MM.1S (cell line): ENCODE measurements around the gene CSNK1A1.

Experiments used
- DNase-seq: peaks from one replicate; pipeline ENCODE4 v3.0.0-alpha.2; 2015
- H2AFZ ChIP-seq: fragments of 300-600 bp; sonication (generic); 2 replicates; pipeline ENCODE4 v1.6.0; 2016; ENCODE audit warnings: antibody characterized with exemption, low read length
- H3F3A ChIP-seq: fragments of 300-600 bp; sonication (generic); 2 replicates; pipeline ENCODE4 v1.6.1; 2016; ENCODE audit warnings: mild to moderate bottlenecking, antibody characterized with exemption, low read length, moderate library complexity, mixed read lengths; ENCODE audit not compliant: insufficient read depth
- H3K27ac ChIP-seq: fragments of 300-600 bp; sonication (generic); 2 replicates; pipeline ENCODE4 v1.5.1; 2016; ENCODE audit warnings: mild to moderate bottlenecking, low read length
- H3K27me3 ChIP-seq: fragments of 300-600 bp; sonication (generic); replicated peaks from 2 replicates; pipeline ENCODE4 v1.6.0; 2016; ENCODE audit warnings: low read length; ENCODE audit not compliant: insufficient read depth
- H3K36me3 ChIP-seq: fragments of 300-600 bp; sonication (generic); replicated peaks from 2 replicates; pipeline ENCODE4 v1.6.1; 2016; ENCODE audit warnings: mild to moderate bottlenecking, low read length, mixed read lengths; ENCODE audit not compliant: insufficient read depth
- H3K4me1 ChIP-seq: fragments of 300-600 bp; sonication (generic); 2 replicates; pipeline ENCODE4 v1.6.1; 2016; ENCODE audit warnings: low read length, mixed read lengths
- H3K4me2 ChIP-seq: fragments of 300-600 bp; sonication (generic); 2 replicates; pipeline ENCODE4 v1.6.0; 2016; ENCODE audit warnings: low read depth, low read length
- H3K4me3 ChIP-seq: fragments of 300-600 bp; sonication (generic); 2 replicates; pipeline ENCODE4 v1.5.1; 2016; ENCODE audit warnings: low read length, mixed read lengths
- H3K79me2 ChIP-seq: fragments of 300-600 bp; sonication (generic); 2 replicates; pipeline ENCODE4 v1.6.1; 2016; ENCODE audit warnings: mixed run types, low read length, mixed read lengths
- H3K9ac ChIP-seq: fragments of 300-600 bp; sonication (generic); 2 replicates; pipeline ENCODE4 v1.6.1; 2016; ENCODE audit warnings: low read length, mixed read lengths
- H3K9me2 ChIP-seq: fragments of 300-600 bp; sonication (generic); replicated peaks from 2 replicates; pipeline ENCODE4 v1.6.1; 2016; ENCODE audit warnings: mild to moderate bottlenecking, low read length, mixed read lengths; ENCODE audit not compliant: insufficient read depth
- H3K9me3 ChIP-seq: fragments of 300-600 bp; sonication (generic); replicated peaks from 2 replicates; pipeline ENCODE4 v1.6.1; 2016; ENCODE audit warnings: mild to moderate bottlenecking, low read length, mixed read lengths; ENCODE audit not compliant: insufficient read depth
- H4K20me1 ChIP-seq: fragments of 300-600 bp; sonication (generic); 2 replicates; pipeline ENCODE4 v1.6.1; 2016; ENCODE audit warnings: mild to moderate bottlenecking, low read length, moderate library complexity, mixed read lengths; ENCODE audit not compliant: insufficient read depth
- CTCF ChIP-seq: fragments of 300-600 bp; sonication (generic); IDR thresholded peaks from 2 replicates; pipeline ENCODE4 v1.5.1; 2016; ENCODE audit warnings: antibody characterized with exemption, low read length, mixed read lengths
- EZH2 ChIP-seq: fragments of 300-600 bp; sonication (generic); optimal IDR thresholded peaks from 2 replicates; pipeline ENCODE3; 2017; ENCODE audit warnings: low read depth, mild to moderate bottlenecking, antibody characterized with exemption, low read length, mixed read lengths
- EZH2phosphoT487 ChIP-seq: fragments of 300-600 bp; sonication (generic); IDR thresholded peaks from 2 replicates; pipeline ENCODE4 v1.6.1; 2018; ENCODE audit warnings: antibody characterized with exemption, low read length

Gene CSNK1A1

GRCh38 chr5:149478761-149479160 lies 72.5 kb downstream of the CSNK1A1 start:
- Histone ChIP-seq H3K27me3 (no peaks in the 10 kb centered on the region), H3K36me3 (no peaks in the 10 kb centered on the region), H3K4me3 (no peak overlapping the region), H3K9me3 (no peaks in the 10 kb centered on the region), H3K27ac (no peak overlapping the region), H3K4me2 (no peak overlapping the region), H3K79me2 (no peaks in the 10 kb centered on the region), H4K20me1 (no peaks in the 10 kb centered on the region), H3K9me2 (no peaks in the 10 kb centered on the region), H3F3A (no peaks in the 10 kb centered on the region), H2AFZ (no peak overlapping the region), H3K9ac (no peak overlapping the region), H3K4me1 (no peaks in the 10 kb centered on the region)
- TF ChIP-seq EZH2phosphoT487 (no peak), EZH2 (no peak), CTCF (no peak)
- DNase-seq, result no peak

- DNase-seq, result no peak
- TF ChIP-seq EZH2 (no peak), CTCF (no peak), EZH2phosphoT487 (no peak)
- Histone ChIP-seq H3K4me3 (no peak overlapping the region), H3F3A (no peaks in the 10 kb centered on the region), H3K9me2 (no peaks in the 10 kb centered on the region), H3K27me3 (no peaks in the 10 kb centered on the region), H3K9me3 (no peaks in the 10 kb centered on the region), H3K4me2 (no peak overlapping the region), H4K20me1 (no peaks in the 10 kb centered on the region), H3K9ac (no peak overlapping the region), H3K79me2 (no peaks in the 10 kb centered on the region), H3K4me1 (no peaks in the 10 kb centered on the region), H3K36me3 (no peaks in the 10 kb centered on the region), H2AFZ (no peak overlapping the region), H3K27ac (no peak overlapping the region)
Measured at GRCh38 chr5:149475777-149476176, 75.5 kb downstream of the CSNK1A1 start.

- H3K9me3 ChIP-seq, result no peaks in the 10 kb centered on the region
- H3K4me1 ChIP-seq, result no peaks in the 10 kb centered on the region
- H3K9me2 ChIP-seq, result no peaks in the 10 kb centered on the region
- no peak for DNase-seq
- H4K20me1 ChIP-seq, result no peaks in the 10 kb centered on the region
- no peak for TF ChIP-seq EZH2
- TF ChIP-seq EZH2phosphoT487, result no peak
- no peak for TF ChIP-seq CTCF
- H3K27ac ChIP-seq, result no peak overlapping the region
- H3F3A ChIP-seq, result no peaks in the 10 kb centered on the region
- H3K9ac ChIP-seq, result no peak overlapping the region
- no peak overlapping the region for H3K4me2 ChIP-seq
- no peaks in the 10 kb centered on the region for H3K79me2 ChIP-seq
- no peaks in the 10 kb centered on the region for H3K27me3 ChIP-seq
- no peaks in the 10 kb centered on the region for H3K36me3 ChIP-seq
- H3K4me3 ChIP-seq, result no peak overlapping the region
- no peak overlapping the region for H2AFZ ChIP-seq
Measured at GRCh38 chr5:149474198-149474597, 77.0 kb downstream of the CSNK1A1 start.
